AG20443 (cell line): ENCODE measurements around the gene ACVRL1.

Experiments used
- DNase-seq: peaks from one replicate; pipeline ENCODE4 v3.0.0; 2012; ENCODE audit warnings: low spot score, mixed read lengths

ACVRL1 gene

DNA sequence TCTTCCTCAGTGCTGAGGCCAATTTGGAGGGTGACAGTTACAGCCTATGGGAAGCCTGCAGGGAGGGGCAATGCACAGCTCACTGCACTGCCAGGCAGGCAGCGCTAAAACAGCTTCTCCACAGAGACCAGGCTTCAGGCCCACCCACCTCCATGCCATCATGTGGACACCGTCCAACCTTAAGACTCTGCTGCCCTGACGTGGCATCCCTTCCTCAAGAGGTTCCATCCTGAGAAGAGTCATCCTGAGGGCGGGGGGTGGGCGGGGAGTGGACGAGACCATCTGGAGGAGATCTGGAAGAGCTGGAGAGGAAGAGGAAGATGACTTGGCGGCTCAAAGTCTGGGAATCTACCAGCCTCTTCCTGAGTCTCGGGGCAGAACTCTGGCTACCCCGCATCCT lies 8.4 kb upstream of the ACVRL1 start:
- peak; percentile 69 for DNase-seq

DNA sequence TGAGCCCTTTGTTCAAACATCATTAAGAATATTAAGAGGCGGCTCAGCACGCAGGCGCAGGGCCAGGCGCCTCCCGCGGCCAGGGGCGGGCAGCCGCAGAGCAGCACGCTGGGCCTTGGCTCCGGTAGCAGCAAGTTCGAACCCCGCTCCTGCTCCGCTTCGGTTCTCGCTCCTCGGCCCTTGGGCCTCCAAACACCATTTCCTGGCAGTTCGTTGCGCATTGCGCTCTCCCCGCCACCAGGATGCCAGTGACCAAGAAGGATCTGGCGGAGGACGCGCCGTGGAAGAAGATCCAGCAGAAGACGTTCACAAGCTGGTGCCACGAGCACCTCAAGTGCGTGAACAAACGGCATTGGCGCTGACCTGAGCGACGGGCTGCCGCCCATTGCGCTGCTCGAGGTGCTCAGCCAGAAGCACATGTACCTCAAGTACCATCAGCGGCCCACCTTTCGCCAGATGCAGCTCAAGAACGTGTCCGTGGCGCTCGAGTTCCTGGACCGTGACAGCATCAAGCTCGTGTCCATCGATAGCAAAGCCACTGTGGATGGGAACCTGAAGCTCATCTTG lies 6.9 kb upstream of the ACVRL1 start:
- DNase-seq: no peak

- no peak for DNase-seq
Observed at GRCh38 chr12:51901121-51901817, 6.0 kb upstream of the ACVRL1 start.

GRCh38 chr12:51901881-51902280 lies 5.4 kb upstream of the ACVRL1 start:
- DNase-seq: no peak

DNA sequence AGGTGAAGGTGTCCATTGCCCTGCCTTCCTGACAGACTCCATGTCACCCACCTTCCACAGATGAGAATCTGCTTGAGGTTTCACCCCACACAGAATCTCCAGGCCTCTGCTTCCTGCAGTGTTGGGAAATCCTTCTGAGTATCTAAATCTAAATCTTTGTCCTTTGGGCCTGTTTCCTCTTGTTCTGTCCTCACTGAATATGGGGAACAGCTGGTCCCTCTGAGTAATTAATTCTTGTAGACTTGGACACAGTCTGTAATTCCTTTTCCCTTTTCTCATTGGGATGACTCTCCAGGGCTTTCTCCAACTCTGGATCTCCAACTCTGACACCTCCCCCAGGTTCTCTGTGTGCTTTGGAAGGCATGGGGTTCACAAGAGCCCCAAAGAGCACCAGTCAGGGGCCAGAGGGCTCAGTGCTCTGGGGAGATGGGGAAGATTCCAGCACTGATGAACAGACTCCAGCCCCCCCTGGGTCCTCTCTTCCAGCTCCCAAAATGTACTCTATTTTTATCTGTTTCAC lies 2.3 kb upstream of the ACVRL1 start:
- peak; percentile 68 for DNase-seq

- peak; percentile 76 for DNase-seq
Observed at GRCh38 chr12:51905471-51906429, 1.6 kb upstream of the ACVRL1 start.

- DNase-seq: peak; percentile 30
Observed at GRCh38 chr12:51906430-51907082, 748 bp upstream of the ACVRL1 start.

- DNase-seq: peak; percentile 15
Observed at GRCh38 chr12:51907856-51908425, 637 bp downstream of the ACVRL1 start.

- no peak for DNase-seq
Observed at GRCh38 chr12:51908876-51909592, 1.7 kb downstream of the ACVRL1 start.

DNA sequence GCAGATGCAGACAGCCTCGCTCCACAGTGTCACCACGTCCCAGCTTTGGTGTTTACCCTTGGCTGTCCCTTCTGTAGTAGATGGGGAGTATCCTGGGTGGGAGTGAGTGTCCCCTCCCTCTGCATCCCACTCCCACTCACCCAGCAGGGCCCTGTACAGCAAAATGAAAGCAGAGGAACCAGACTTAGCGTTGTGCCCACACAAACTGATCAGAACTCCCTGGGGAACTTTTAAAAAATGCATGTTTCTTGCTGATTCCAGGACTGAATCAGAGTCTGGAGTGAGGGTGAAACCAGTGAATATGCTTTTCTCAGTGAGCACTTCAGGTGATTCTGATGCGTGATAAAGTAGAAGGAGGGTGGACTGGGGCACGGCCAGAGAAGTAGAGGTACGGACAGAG lies 2.9 kb downstream of the ACVRL1 start:
- peak; percentile 27 for DNase-seq

DNA sequence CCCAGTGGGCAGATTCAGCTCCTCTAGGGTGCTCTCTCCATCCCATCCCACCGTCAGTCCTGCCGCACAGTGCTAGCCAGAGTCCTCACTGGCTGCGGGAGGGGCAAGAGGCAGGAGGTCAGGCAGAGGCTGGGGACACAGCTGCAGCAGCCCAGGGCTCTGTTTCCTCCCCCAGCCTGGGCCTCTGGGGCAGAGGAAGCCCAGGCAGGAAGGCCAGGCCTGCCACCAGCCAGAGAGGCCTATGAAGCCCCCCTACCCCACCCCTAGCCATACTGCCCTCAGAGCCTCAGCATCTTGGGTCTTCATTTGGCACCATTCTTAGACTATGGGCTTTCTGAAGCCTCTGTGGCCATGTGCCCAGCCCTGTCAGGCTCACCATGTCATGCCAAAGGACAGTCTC lies 3.4 kb downstream of the ACVRL1 start:
- peak; percentile 10 for DNase-seq

GRCh38 chr12:51911307-51911706 lies 4.0 kb downstream of the ACVRL1 start:
- no peak for DNase-seq

DNA sequence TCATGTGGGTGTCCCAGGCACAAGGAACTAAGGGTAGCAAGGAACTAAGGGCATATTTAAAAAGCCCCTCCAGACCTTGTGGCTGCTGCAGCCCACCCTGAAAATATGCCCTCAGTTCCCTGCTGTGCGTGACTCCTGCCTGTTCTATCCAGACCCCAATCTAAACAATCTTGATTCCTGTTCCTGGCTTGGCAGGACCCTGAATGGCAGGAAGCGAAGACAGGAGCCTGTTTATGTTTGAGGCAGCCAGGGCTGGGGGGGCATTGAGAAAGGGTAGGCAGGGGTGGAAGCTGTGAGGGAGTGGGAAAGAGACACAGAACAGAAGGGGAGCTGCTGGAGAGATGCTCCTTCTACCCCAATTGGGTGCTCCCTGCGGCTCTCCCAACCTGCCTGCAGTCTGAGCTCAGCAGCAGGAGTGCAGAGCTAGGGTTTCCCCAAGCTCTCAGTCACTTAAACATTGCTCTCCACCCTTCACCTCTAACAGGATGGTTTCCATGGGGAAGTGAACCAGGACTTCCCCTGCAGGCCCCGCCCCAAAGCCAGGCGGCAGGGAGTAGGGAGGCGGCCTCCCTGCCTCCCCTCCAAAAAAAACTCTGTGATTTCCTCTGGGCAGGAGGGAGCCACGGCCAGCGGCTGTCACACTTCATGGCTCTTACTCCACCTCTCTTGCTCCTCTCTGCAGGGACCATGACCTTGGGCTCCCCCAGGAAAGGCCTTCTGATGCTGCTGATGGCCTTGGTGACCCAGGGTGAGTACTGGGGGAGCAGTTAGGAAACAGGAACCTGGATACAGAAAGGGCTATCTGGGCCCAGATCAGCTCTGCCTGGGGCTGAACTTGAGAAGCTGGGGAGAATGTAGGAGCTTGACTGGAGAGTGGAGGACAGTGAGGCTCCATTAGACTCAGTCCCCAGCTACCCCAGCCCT lies 4.7 kb downstream of the ACVRL1 start:
- DNase-seq: peak; percentile 31

GRCh38 chr12:51913071-51914033 lies 6.0 kb downstream of the ACVRL1 start:
- DNase-seq: no peak

DNA sequence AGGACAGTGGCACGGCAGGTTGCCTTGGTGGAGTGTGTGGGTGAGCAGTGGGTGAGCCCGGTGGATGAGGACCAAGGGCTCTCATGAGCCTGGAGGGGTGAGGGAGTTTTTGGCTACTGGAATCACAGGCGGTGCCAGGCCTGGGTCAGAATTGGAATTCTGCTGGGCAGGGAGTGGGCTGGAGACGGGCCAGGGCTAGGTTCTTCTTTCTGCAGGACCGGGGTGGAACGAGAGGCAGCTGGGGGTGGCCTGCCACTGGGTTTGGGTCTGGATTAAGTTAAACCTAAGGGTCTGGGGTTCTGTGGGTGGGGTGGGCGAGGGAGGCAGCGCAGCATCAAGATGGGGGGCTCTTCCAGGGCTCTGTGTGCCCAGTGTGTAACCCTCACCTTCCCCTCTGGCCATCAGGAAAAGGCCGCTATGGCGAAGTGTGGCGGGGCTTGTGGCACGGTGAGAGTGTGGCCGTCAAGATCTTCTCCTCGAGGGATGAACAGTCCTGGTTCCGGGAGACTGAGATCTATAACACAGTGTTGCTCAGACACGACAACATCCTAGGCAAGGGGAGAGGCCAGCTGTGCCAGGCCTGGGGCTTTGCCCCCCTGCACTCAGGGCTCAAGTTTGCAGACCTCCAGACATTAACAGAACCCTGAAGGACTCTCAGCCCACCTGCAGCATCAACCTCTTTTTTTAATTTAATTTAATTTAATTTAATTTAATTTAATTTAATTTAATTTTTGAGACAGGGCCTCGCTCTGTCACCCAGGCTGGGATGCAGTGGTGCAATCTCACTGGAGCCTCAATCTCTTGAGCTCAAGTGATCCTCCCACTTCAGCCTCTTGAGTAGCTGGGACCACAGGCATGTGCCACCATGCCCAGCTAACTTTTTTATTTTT lies 7.0 kb downstream of the ACVRL1 start:
- no peak for DNase-seq

DNA sequence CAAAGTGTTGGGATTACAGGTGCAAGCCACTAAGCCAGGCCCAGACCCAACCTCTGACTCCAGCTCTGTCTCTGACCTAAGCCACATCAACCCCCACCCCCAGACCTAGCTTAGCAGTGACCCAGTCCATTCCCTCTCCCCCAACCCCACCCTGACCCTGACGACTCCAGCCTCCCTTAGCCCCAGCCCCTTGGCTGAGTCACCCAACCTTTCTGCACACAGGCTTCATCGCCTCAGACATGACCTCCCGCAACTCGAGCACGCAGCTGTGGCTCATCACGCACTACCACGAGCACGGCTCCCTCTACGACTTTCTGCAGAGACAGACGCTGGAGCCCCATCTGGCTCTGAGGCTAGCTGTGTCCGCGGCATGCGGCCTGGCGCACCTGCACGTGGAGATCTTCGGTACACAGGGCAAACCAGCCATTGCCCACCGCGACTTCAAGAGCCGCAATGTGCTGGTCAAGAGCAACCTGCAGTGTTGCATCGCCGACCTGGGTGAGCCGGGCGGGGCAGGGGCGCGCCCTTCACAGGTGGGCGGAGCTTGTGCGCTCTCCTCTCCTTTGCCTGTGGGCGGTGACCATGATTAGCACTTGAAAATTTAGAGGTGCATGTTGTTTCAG lies 7.8 kb downstream of the ACVRL1 start:
- DNase-seq: no peak

- no peak for DNase-seq
Observed at GRCh38 chr12:51915951-51916350, 8.6 kb downstream of the ACVRL1 start.
